Superior temporal gyrus (tissue), 1 donor: Measurements from ENCODE around the gene EPAS1.

Source experiments
- DNase-seq: peaks from one replicate; pipeline ENCODE4 v3.0.0-alpha.2; 2016; ENCODE audit errors: extremely low spot score

EPAS1 gene

DNA sequence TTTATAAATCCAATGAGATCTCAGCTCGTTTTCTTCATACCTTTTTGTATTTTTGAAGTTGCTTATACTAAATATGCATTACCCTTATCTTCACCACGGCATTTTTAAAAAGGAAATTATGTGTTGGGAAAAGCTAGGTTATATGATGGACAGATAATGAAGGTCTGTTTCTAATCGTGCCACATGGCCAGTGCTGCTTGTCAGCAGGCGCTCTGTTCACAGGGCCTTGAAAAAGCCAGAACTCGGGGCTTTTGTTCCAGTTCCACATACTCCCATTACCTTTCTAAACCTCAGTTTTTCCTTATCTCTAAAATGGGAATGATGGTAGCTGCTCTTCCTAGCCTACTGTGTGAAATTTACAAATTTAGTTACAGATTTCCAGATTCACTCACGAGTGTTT, 42.0 kb downstream of the EPAS1 start:
- DNase-seq = no peak

GRCh38 chr2:46339676-46340459, 42.7 kb downstream of the EPAS1 start:
- DNase-seq = no peak

GRCh38 chr2:46340740-46341420, 43.7 kb downstream of the EPAS1 start:
- no peak for DNase-seq

DNA sequence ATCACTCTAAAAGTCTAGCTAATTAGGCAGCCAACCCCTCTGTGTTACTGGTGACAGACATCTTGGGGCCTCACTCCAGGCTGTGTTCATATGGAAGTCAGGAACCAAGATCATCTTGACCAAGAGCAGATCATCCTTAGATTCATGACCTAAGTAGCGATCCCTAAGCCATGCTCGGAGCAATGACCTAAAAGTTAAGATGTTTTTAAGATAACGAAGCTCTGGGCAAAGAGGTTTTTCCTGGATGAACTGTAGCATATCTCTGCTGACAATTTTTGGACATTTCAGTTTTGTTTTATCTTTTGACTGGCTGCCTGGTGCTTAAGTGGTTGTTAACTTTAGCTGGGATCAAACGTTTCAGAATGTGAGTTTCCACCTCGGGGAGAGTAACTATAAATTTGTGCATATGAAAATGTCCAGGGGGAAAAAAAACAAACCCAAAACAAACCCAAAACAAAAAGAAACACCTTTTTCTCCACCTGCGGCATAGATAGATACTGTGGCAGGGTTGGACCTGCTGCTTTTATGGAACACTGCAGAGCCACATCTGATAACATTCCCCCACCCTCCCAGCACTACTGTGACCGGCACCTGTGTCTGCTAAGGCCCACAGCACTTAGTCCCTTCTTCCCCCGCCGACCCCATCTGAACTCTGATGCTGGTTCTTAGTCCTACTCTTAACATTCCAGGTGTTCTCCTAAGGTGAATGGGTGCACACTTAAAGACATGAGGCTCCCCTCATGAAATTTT, 45.5 kb downstream of the EPAS1 start:
- no peak for DNase-seq

GRCh38 chr2:46344706-46345105, 47.5 kb downstream of the EPAS1 start:
- no peak for DNase-seq

GRCh38 chr2:46345775-46346174, 48.6 kb downstream of the EPAS1 start:
- no peak for DNase-seq

GRCh38 chr2:46346719-46347118, 49.5 kb downstream of the EPAS1 start:
- DNase-seq = no peak

GRCh38 chr2:46347648-46348280, 50.6 kb downstream of the EPAS1 start:
- DNase-seq = no peak

GRCh38 chr2:46349115-46349547, 51.9 kb downstream of the EPAS1 start:
- no peak for DNase-seq

- DNase-seq = no peak
These were observed 53.0 kb downstream of the EPAS1 start for GRCh38 chr2:46350029-46350689.

DNA sequence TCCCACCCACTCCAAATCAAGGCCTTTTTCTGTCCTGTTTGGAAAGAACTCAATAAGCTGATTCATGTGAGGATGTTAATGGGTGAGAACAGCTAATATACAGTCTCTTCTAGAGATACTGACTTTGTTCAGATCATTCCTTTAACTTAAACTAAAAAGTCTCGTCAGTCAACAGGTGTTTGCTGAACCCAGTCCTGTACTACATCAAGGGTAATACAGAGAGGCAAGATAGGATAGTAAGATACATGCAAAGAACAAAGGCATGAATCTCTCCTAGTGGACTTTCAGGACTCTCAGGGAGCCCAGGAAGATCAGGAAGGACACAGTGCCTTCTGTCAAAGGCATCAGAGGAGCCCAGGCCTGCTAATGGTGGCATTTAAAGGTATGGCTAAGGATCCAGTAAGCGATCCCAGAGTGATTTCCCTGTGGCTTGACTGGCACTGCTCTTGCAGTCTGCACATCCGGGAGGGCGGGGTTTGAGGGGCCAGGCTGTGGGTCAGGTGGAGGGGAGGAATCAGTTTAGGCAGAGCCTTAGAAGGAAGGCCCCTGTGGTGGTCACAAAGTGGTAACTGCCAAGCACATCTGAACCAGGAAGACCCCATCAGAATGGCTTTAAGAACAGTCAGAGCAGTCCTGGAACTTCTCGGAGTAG, 54.0 kb downstream of the EPAS1 start:
- no peak for DNase-seq

DNA sequence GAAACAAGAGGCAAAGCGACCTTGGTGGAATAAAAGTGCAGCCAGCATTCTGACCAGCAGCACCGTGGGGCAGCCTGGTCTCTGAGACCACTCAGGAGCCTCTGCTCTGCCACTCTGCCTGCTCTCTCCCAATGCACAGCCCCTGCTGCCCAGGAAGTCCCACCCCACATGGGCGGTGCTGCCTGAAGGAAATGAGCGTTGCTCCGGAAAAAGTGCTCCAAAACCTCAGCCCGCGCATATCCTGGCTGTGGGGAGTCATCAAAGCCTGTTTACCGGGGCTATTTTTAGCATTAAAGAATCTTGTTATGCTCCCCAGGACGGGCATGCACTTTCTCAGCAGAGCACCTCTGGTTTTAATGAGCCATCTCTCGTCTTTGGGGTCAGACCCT, 54.5 kb downstream of the EPAS1 start:
- no peak for DNase-seq

DNA sequence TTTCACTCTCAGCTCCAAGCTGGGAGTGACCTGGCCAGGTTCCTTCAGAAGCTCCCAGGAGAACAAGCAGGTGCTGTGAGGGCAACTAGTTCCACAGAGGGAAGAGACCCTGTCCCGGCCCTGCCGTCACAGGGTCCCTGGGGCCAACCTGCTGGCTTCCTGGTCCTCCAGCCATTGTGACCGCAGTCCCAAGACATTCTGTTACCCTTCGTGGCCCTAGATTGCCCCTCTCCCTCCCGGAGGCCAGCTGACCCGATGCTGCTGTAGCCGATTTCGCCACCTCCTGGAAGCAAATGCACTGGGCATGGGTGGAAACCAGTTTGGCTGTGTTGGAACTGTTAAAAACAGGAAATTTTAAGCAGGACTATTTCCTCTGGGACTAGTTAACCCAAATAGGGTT, 55.4 kb downstream of the EPAS1 start:
- DNase-seq = no peak

GRCh38 chr2:46353509-46353908, 56.3 kb downstream of the EPAS1 start:
- DNase-seq = no peak

GRCh38 chr2:46355756-46356155, 58.5 kb downstream of the EPAS1 start:
- no peak for DNase-seq

DNA sequence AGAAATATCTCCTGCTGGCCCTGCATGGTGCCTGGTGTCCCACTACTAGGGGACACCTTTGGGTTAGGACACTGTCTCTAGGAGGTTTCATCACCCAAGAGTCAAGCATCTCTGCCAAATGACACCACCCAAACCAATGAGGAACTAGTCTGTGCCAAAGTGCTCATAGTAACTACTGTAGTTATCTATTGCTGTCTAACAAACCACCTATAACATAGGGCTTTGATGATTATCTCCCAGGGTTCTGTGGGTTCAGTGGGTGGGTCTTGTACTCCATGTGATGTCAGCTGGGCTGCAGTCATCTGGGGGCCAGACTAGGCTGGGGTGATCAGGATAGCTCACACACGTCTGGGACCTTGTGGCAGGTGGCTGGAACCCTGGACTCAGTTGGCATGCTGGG, 59.8 kb downstream of the EPAS1 start:
- DNase-seq = no peak

DNA sequence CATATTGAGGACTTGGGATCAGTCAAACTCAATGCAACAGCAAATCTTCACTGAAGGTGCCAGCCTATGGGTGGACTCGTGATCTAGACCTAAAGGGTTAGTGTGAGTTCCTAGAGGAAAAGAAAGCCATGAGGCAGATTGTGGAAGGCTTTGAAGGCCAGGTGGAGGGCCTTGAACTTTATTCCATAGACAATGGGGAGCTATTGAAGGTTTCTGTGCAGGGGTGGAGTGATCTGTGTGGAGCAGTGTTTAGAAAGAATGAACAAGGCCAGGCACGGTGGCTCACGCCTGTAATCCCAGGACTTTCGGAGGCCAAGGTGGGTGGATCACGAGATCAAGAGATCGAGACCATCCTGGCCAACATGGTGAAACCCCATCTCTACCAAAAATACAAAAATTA, 61.5 kb downstream of the EPAS1 start:
- DNase-seq = no peak

GRCh38 chr2:46360303-46360702, 63.1 kb downstream of the EPAS1 start:
- no peak for DNase-seq

DNA sequence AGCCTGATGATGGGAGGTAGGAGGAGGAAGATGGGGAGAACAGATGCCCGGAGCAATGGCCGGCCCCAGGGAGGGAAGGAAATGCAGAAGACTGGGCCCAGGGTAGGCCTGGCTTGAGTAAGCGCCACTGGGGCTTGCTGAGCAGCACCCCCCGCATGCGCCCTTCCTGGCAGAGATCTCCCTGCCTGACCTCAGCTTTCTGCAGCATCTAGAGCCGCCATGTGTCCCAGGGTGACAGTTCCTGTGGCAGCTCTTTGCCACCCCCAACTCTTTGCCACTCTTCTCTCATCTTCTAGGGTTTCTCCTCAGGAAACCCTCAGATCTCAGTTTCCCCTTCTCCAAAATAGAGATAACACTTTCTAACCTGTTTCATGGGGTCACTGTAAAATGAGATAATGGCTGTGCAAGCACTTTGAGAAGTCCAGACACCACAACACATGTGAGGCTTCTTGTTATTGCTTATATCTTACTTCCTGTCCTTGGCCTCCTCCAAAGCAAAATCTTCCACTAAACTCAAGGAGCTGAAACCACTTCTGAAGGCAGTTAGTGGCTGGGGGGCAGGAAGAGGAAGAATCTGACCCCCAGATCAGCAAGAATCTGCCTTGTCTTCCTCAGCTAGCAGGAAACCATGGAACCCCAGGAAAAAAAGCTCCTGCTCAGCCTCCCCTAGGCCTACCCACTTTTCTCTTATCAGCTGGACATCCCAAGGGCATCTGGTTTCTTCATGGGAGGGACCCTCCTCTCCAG, 64.9 kb downstream of the EPAS1 start:
- no peak for DNase-seq

DNA sequence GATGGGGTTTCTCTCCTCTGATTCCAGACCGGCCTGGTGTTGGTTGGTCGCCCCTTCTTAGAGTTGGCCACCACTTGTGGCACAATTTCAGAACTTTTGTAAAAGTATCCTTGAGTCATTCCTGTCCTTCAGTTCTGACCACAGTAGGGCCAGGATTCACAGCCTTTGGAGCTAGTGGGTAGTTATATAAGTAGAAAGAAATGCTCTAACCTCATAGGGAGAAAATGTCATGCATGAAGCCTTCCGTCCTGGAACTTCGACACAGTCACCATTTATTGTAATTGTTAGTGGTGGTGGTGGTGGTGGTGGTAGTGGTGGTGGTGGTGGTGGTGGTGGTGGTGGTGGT, 65.4 kb downstream of the EPAS1 start:
- no peak for DNase-seq
